HG02759 (cell line): ENCODE results near the gene IDH3B.

Experiments
- ATAC-seq: cut with Tn5 transposase; IDR thresholded peaks from one replicate; pipeline ENCODE4 v1.9.1; 2021; ENCODE audit warnings: mild to moderate bottlenecking, moderate library complexity; ENCODE audit not compliant: unreplicated experiment

The IDH3B gene

DNA sequence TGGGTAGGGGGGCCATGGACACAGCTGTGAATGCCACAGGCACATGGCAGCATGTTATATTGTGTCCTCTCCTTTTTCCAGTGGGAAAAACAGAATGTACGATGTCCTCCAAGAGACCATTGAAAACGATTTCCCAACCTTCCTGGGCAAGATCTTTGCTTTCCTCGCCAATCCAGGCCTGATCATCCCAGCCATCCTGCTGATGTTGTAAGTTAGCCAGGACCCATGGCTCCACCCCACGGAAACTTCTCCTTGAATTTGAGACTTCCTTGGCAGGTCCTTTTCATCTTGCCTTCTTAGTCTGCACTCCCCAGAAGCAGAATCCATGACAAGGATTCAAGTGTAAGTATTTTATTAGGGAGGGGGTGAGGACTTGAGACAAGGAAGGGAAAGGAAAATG is 39.8 kb downstream of the IDH3B start:
- ATAC-seq, result no peak

GRCh38 chr20:2619961-2620595 is 43.9 kb downstream of the IDH3B start:
- no peak for ATAC-seq

GRCh38 chr20:2619337-2619736 is 44.7 kb downstream of the IDH3B start:
- ATAC-seq, result no peak

DNA sequence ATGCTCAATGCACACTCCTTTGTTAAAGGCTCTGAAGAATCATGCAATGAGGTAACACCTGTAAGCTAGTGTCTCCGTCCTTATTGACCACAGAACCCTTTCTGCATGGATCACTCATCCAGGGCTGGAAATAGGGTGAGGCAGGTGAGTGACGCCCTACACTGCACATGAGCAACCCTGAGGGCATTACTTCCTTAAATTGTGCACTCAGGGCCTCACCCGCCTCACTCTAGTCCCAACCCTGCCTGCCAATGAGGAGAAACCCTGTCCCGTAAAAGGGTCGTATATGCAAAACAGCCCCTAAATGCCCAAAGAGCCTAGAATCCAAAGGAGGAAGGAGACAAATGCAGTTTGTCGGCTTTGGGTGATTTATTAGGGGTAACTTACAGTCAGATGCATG is 45.2 kb downstream of the IDH3B start:
- ATAC-seq, result no peak

DNA sequence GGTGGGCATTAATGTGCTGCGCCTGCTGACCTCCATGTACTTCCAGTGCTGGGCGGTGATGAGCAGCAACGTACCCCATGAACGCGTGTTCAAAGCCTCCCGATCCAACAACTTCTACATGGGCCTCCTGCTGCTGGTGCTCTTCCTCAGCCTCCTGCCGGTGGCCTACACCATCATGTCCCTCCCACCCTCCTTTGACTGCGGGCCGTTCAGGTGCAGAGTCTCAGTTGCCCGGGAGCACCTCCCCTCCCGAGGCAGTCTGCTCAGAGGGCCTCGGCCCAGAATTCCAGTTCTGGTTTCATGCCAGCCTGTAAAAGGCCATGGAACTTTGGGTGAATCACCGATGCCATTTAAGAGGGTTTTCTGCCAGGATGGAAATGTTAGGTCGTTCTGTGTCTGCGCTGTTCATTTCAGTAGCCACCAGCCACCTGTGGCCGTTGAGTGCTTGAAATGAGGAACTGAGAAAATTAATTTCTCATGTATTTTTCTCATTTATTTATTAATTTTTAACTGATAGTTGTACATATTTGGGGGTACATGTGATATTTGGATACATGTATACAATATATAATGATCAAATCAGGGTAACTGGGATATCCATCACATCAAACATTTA is 46.8 kb downstream of the IDH3B start:
- no peak for ATAC-seq

GRCh38 chr20:2616634-2617033 is 47.4 kb downstream of the IDH3B start:
- ATAC-seq, result no peak

DNA sequence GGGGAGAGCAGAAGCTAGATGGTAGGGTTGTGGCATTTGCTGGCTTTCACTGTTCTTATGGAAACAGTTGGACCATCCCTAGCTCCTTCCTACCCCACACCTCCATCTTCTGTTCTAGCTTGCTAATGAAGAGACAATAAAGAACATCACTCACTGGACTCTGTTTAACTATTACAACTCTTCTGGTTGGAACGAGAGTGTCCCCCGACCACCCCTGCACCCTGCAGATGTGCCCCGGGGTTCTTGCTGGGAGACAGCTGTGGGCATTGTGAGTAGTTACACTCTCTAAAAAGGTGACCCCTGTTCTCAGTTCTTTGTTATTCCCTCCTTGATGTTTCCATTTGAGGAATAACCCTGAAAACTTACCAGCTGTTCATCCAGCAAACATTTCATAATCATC is 51.9 kb downstream of the IDH3B start:
- ATAC-seq, result no peak

DNA sequence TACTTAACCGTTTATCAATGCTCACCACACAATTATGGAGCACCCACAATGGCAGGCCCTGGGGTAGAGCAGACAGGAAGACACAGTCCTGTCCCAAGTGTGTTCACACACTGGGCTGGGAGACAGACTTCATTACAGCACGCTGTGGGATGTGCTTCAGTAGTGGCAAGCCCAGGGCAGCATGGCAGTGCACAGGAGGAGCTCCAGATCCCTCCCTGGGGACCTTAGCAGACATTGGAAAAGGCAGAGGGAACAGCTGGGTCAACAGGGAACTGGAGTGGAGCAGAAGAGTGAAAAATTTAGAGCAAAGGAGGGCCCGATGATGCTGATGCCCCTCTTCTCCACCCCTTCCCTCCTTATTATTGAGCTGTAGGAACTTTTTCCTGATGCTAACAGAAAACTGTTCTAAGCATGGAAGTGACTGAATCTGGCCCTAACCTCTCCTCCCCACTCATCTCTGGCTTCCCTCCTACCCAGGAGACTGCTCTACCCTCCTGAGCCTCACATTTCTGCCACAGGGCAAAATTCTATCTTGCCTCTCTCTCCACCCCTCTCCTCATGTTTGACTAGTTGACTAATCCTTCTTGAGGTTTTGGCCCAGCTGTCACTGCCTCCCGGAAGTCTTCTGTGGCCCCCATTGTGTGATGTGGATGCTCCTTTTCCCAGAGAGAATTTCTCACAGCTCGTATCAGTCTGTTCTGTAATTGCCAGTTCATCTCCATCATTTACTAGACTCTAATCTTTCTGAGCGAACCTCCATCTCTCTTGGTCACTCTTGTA is 52.9 kb downstream of the IDH3B start:
- ATAC-seq, result no peak

DNA sequence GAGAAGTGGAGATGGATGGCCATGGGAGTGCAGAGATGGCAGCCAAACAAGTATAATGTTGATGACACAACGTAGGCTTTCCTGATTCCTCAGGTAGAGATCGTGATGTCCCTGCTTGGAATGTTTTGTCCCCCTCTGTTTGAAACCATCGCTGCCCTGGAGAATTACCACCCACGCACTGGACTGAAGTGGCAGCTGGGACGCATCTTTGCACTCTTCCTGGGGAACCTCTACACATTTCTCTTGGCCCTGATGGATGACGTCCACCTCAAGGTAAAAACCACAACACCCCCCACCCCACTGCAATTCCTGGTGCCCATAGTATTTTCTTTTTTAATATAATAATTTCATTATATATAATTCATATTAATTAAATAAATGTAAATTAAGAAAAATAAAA is 53.7 kb downstream of the IDH3B start:
- no peak for ATAC-seq
